Endodermal cell (in vitro differentiated cells): ENCODE measurements around the gene EPHB1. TPM values are rescaled to one million over a fixed set of nuclear protein-coding genes. Genes with fewer than 3 reads are reported as not detected.

Source experiments
- DNase-seq: peaks from one replicate; pipeline ENCODE4 v3.0.0-alpha.2; 2017
- H3K27ac ChIP-seq: 2 replicates; pipeline ENCODE4 v1.5.1; 2013; ENCODE audit warnings: mild to moderate bottlenecking, low read depth, low read length, moderate library complexity
- H3K27me3 ChIP-seq: 2 replicates; pipeline ENCODE4 v1.6.1; 2013; ENCODE audit warnings: mild to moderate bottlenecking, low read length, moderate library complexity; ENCODE audit not compliant: insufficient read depth, control insufficient read depth, poor library complexity, severe bottlenecking
- H3K36me3 ChIP-seq: 2 replicates; pipeline ENCODE4 v1.7.0; 2013; ENCODE audit warnings: mild to moderate bottlenecking, low read length, moderate library complexity; ENCODE audit not compliant: control insufficient read depth, insufficient read depth
- H3K4me1 ChIP-seq: one replicate; pipeline ENCODE4 v1.7.0; 2013; ENCODE audit warnings: low read length; ENCODE audit not compliant: control insufficient read depth, insufficient read depth
- H3K4me3 ChIP-seq: 2 replicates; pipeline ENCODE4 v1.5.1; 2013; ENCODE audit warnings: mild to moderate bottlenecking, low read length, moderate library complexity
- H3K9ac ChIP-seq: 2 replicates; pipeline ENCODE4 v1.6.1; 2013; ENCODE audit warnings: mild to moderate bottlenecking, low read length, moderate library complexity; ENCODE audit not compliant: poor library complexity, severe bottlenecking; ENCODE audit errors: extremely low read depth
- H3K9me3 ChIP-seq: 2 replicates; pipeline ENCODE4 v1.6.1; 2013; ENCODE audit warnings: mild to moderate bottlenecking, low read length, moderate library complexity; ENCODE audit not compliant: control insufficient read depth
- H3K27ac Mint-ChIP-seq: 2 replicates; pipeline ENCODE4 v1.8.0; 2020; ENCODE audit warnings: mixed read lengths
- H3K27me3 Mint-ChIP-seq: 2 replicates; pipeline ENCODE4 v1.8.0; 2021; ENCODE audit warnings: mild to moderate bottlenecking, mixed read lengths; ENCODE audit not compliant: insufficient read depth
- H3K36me3 Mint-ChIP-seq: 2 replicates; pipeline ENCODE4 v1.8.0; 2020; ENCODE audit warnings: low read depth, mixed read lengths
- H3K4me1 Mint-ChIP-seq: 2 replicates; pipeline ENCODE4 v1.8.0; 2020; ENCODE audit warnings: mixed read lengths
- H3K4me3 Mint-ChIP-seq: 2 replicates; pipeline ENCODE4 v1.8.0; 2020; ENCODE audit warnings: mild to moderate bottlenecking, moderate library complexity, mixed read lengths
- H3K9me3 Mint-ChIP-seq: 2 replicates; pipeline ENCODE4 v1.8.0; 2020; ENCODE audit warnings: mild to moderate bottlenecking, mixed read lengths
- CTCF ChIP-seq: fragments of 200-600 bp; sonication (generic); conservative IDR thresholded peaks from 2 replicates; pipeline ENCODE4 v1.5.0; 2021; ENCODE audit warnings: antibody characterized with exemption, mild to moderate bottlenecking
- WGBS, 2 experiments: methylation state at CpG; one replicate each; pipeline versions ENCODE4 v1.1.5 to v1.1.7; 2013; ENCODE audit warnings: missing lambda C conversion rate in 2 of 2, mixed read lengths in 1 of 2; ENCODE audit not compliant: insufficient coverage in 1 of 2, insufficient read length in 1 of 2; 5-methylcytosine and 5-hydroxymethylcytosine counted together
- total RNA-seq, 2 donors: library from RNA; stranded (reverse); fragmentation: NEBNext Ultra II Directional in 1 of 2; extraction: Animal tissue kit (Norgen Biotek cat#: 25700) in 1 of 2; gene quantifications; 2 replicates in 1 of 2; 3 replicates in 1 of 2; pipeline ENCODE4 v1.2.1, GENCODE V29; 2021

Gene EPHB1
- total RNA-seq, 2 donors from 2014 or later: 2.9 to 3.6 TPM

DNA sequence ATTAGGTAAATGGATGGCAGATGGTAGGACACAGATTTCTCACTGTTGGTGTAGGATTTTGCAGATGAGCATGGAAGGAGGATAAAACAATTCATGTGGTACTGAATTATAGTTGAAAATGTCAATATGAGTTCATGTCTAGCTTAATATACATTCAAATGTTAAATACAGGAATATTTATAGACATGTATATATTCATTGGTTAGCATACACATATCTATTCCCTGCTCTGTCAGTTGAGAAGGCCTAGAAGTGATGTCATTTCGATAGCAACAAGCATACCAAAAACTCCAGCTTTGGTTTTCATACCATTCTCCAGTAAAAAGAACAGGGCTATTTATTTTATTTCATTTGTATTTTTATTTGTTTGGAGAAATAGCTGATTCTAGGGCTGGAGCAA, 497.1 kb downstream of the EPHB1 start:
- DNase-seq: no peak
- no peak for TF ChIP-seq CTCF
- H3K36me3 Mint-ChIP-seq: no peaks in the 10 kb centered on the region
- no peaks in the 10 kb centered on the region for H3K27me3 Mint-ChIP-seq
- Histone ChIP-seq H3K36me3 (no peaks in the 10 kb centered on the region), H3K27me3 (no peaks in the 10 kb centered on the region), H3K4me1 (no peaks in the 10 kb centered on the region), H3K9ac (no peak overlapping the region), H3K9me3 (peaks cover 7% of the 10 kb centered on the region), H3K27ac (no peak overlapping the region), H3K4me3 (no peak overlapping the region)
- H3K4me1 Mint-ChIP-seq: no peaks in the 10 kb centered on the region
- H3K27ac Mint-ChIP-seq: no peak overlapping the region
- H3K9me3 Mint-ChIP-seq: peaks cover 5% of the 10 kb centered on the region
- 83% methylated on average over 1 of the region's 1 CpG; no CpG with 5 or more reads in 1 of the 2 experiments for WGBS, 2 experiments
- no peak overlapping the region for H3K4me3 Mint-ChIP-seq

DNA sequence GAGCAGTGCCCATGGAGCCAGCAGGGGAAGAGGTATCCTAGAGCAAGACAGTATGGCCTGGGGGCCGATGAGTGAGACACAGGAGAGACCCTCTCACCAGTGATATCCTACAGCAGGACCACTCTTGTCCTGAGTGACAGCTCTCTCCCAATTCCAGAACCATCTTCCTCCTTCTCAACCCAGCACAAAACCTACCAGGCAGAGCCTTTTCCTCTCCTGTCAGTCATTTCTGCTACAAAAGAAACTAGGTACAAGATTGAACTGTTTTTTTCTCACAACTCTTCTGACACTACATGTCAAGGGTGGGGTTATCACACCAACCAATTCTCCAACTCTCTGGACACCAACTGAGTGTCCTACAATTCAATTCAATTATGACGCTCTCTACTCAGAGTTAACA, 506.6 kb downstream of the EPHB1 start:
- no peak overlapping the region for H3K9ac ChIP-seq
- H3K4me1 Mint-ChIP-seq: no peaks in the 10 kb centered on the region
- no peak overlapping the region for H3K4me3 Mint-ChIP-seq
- WGBS, 2 experiments: 71% methylated on average over 2 of the region's 2 CpGs; no CpG with 5 or more reads in 1 of the 2 experiments
- H3K36me3 Mint-ChIP-seq: no peaks in the 10 kb centered on the region
- no peaks in the 10 kb centered on the region for H3K4me1 ChIP-seq
- no peak overlapping the region for H3K4me3 ChIP-seq
- no peaks in the 10 kb centered on the region for H3K9me3 ChIP-seq
- peaks cover 3% of the 10 kb centered on the region for H3K9me3 Mint-ChIP-seq
- no peaks in the 10 kb centered on the region for H3K27me3 ChIP-seq
- no peak overlapping the region for H3K27ac Mint-ChIP-seq
- no peak for DNase-seq
- no peak for TF ChIP-seq CTCF
- no peak overlapping the region for H3K27ac ChIP-seq
- no peaks in the 10 kb centered on the region for H3K36me3 ChIP-seq
- peaks cover 2% of the 10 kb centered on the region for H3K27me3 Mint-ChIP-seq

- Histone ChIP-seq H3K4me1 (no peaks in the 10 kb centered on the region), H3K36me3 (no peaks in the 10 kb centered on the region), H3K27ac (no peak overlapping the region), H3K9me3 (no peaks in the 10 kb centered on the region), H3K9ac (no peak overlapping the region), H3K4me3 (no peak overlapping the region), H3K27me3 (no peaks in the 10 kb centered on the region)
- Mint-ChIP-seq H3K4me1 (no peaks in the 10 kb centered on the region), H3K4me3 (no peak overlapping the region), H3K27ac (no peak overlapping the region), H3K9me3 (peaks cover 3% of the 10 kb centered on the region), H3K27me3 (peaks cover 2% of the 10 kb centered on the region), H3K36me3 (no peaks in the 10 kb centered on the region)
- WGBS, 2 experiments: 94% methylated on average over 1 of the region's 1 CpG; no CpG with 5 or more reads in 1 of the 2 experiments
- DNase-seq: no peak
- no peak for TF ChIP-seq CTCF
Measured at GRCh38 chr3:135304378-135304777, 509.3 kb downstream of the EPHB1 start.

Other genes starting within 250 kb of the EPHB1 start
- gene KY, start 144.2 kb upstream of the EPHB1 start, total RNA-seq: not detected